LNCaP clone FGC (cell line): Measurements from ENCODE around the gene NPTN.
"Not testable (repeated sequence)": the region's sequence is repeated elsewhere in the genome, so short reads cannot be mapped to it uniquely, and the experiment has no call there.

Experiments
- DNase-seq: peaks from one replicate; pipeline ENCODE4 v3.0.0-alpha.2; 2011; ENCODE audit warnings: low read depth
- H3K4me3 ChIP-seq: 2 replicates; pipeline ENCODE4 v1.5.1; 2011; ENCODE audit warnings: mild to moderate bottlenecking, low read depth, low read length, control low read depth
- CTCF ChIP-seq: IDR thresholded peaks from 2 replicates; pipeline ENCODE4 v1.5.1; 2012; ENCODE audit warnings: mild to moderate bottlenecking; ENCODE audit not compliant: control insufficient read depth, insufficient read depth; ENCODE audit errors: extremely low read depth

The NPTN gene

GRCh38 chr15:73550190-73550589 lies 83.0 kb downstream of the NPTN start:
- no peak for DNase-seq
- TF ChIP-seq CTCF: no peak
- H3K4me3 ChIP-seq: no peak overlapping the region

DNA sequence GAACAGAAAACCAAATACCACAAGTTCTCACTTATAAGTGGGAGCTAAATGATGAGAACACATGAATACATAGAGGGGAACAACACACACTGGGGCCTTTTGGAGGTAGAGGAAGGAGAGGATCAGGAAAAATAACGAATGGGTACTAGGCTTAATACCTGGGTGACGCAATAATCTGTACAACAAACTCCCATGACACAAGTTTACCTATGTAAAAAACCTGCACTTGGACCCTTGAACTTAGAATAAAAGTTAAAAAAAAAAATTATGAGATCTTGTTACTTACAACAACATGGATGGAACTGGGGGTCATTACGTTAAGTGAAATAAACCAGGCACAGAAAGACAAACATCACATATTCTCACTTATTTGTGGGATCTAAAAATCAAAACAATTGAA lies 84.3 kb downstream of the NPTN start:
- H3K4me3 ChIP-seq, DNase-seq: not testable (repeated sequence)

GRCh38 chr15:73541479-73541878 lies 91.7 kb downstream of the NPTN start:
- H3K4me3 ChIP-seq: no peak overlapping the region
- no peak for TF ChIP-seq CTCF
- no peak for DNase-seq

- TF ChIP-seq CTCF: no peak
- no peak overlapping the region for H3K4me3 ChIP-seq
- DNase-seq: peak; percentile 33
Measured at GRCh38 chr15:73540161-73540560, 93.0 kb downstream of the NPTN start.

DNA sequence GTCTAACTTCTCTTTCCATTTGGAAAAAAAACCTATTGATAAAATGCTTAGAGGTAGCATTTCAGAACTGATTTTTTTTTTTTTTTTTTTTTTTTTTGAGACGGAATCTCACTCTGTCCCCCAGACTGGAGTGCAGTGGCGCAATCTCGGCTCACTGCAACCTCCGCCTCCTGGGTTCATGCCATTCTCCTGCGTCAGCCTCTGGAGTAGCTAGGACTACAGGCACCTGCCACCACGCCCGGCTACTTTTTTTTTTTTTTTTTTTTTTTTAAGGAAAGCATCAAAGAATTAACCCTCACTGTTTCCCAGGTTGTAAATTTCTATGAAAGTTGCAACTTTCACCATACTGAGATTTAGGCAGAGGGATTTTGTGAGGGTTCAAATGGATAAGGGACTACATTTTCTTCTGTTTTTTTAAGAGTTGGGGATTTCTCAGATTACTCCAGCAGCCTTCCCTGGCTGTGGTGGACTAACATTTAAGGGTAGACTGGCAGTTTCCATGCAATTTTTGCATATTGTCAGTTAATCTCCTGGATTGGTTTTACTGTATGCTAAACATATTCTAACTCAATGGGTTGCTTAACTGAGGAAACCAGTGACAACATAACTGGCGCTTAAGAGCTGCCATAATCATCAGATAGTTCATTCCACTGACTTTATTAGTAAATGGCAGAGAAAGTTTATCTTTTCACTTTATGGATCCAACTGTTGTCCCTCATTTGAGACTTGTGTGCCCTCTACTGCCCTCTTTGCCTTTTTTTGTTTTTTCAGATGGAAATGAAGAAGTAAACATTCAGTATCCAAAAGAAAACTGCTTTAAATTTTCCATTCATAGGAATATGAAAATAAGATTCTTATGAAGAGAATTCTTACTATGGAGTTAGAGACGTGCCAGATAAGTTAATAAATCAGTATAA lies 93.7 kb downstream of the NPTN start:
- TF ChIP-seq CTCF: 0 out of 2 replicates have a peak, but pooled peaks have one; percentile 16
- H3K4me3 ChIP-seq: no peak overlapping the region
- DNase-seq: no peak

DNA sequence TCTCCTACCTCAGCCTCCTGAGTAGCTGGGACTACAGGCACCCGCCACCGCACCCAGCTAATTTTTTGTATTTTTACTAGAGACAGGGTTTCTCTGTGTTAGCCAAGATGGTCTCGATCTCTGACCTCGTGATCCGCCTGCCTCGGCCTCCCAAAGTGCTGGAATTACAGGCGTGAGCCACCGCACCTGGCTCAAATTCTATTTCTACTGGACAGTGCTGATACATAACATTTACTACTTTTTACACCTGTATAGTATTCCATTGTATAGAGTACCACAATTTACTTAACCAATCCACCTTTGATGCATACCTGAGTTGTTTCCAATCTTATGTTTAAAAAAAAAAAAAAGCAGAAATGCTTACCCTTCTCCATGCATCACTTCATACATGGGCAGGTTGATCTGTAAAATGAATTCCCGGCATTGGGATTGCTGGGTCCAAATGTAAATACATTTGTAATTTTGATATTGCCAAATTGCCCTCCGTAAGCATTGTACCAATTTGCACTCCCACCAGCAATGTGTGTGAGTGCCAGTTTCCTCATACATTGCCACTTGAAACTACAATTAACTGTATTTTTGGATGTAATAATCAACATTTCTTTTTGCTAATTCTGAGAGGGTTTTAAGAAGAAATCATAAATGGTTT lies 94.5 kb downstream of the NPTN start:
- H3K4me3 ChIP-seq: no peak overlapping the region
- no peak for TF ChIP-seq CTCF
- DNase-seq: no peak

- H3K4me3 ChIP-seq: no peak overlapping the region
- DNase-seq: no peak
- no peak for TF ChIP-seq CTCF
Measured at GRCh38 chr15:73538123-73538522, 95.1 kb downstream of the NPTN start.
